SKM-1 treated with dmso at 0.1 percent for 144 hours (cell line): ENCODE results near the gene CFC1.
"Not testable (repeated sequence)": the region's sequence is repeated elsewhere in the genome, so short reads cannot be mapped to it uniquely, and the experiment has no call there.

Experiments used
- DNase-seq: peaks from one replicate; lab custom pipeline; 2025; ENCODE audit not compliant: unreplicated experiment; lab: John Stamatoyannopoulos, UW

Gene CFC1

GRCh38 chr2:130599393-130599792 lies at the start of gene CFC1:
CFC1 (minus strand) TSS chr2:130599575; CDS start chr2:130599287, 288 bp downstream.
- DNase-seq, result not testable (repeated sequence)

DNA sequence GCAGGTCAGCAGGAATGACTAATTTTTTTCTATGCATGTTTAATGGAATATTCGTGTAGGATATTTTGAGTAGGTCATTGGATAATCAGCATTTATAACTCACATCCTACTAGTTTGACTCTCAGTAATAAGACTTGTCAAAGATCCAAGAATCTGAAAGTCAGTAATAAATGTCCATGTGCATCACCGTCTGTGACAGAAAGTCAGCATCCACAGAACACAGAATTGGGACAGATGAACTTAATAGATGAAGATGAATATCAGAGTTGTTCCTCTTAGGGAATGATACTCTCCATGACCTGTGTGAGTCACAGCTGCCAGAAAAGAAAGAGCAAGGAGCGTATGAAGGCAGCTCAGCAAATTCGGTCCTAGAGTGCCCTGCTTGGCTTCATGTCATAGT lies 42.3 kb upstream of the CFC1 start:
- not testable (repeated sequence) for DNase-seq

- DNase-seq, result not testable (repeated sequence)
These were observed 39.6 kb upstream of the CFC1 start for GRCh38 chr2:130638973-130639372.

DNA sequence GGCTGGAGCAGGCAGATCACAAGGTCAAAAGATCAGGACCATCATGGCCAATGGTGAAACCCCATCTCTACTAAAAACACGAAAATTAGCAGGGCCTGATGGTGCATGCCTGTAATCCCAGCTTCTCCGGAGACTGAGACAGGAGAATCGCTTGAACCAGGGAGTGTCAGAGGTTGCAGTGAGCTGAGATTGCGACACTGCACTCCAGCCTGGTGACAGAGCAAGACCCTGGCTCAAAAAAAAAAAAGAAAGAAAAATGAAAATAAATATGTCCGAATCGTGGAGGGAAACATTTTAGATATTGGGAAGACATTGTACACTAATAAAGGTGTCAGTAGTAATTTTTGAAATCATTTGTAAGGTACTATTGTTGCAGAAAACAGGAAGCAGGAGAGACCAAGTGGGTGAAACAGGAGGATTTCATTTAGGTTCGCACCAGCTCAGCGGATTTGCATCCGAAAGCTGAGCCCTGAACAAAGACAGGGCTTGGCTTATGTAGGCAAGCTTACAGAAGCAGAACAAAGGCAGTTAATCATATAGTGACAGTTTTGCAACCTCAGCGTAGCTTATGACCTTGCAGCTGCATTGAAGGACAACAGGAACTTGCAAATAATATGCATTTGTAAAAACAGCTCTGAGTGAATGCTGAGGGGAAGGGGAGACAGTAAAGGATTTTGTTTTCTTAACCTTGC lies 29.6 kb upstream of the CFC1 start:
- DNase-seq, result not testable (repeated sequence)

- not testable (repeated sequence) for DNase-seq
These were observed 11.8 kb upstream of the CFC1 start, which contains the start of gene POTEJ for GRCh38 chr2:130611140-130611539. POTEJ (plus strand) TSS chr2:130611440; CDS start chr2:130611533, 93 bp downstream.

DNA sequence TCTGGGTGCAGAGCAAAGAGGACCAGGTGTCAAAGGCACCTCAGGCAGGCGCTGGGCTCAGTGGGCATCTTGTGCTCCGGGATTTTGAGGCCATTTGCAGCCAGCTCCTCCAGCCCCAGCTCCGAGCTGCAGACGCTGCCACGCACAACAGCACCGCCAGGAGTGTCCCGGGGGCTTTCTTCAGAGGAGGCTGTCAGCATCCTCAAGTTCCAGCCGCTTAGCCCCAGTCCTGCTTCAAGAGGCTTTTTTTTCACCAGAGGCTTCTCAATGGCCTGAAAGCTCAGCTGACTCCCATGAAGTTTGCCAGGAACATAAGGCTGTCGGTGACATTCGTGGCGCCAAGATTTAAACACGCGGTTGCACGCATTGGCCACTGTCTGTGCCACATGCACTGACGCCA lies 11.1 kb upstream of the CFC1 start:
- DNase-seq, result not testable (repeated sequence)

- DNase-seq, result not testable (repeated sequence)
These were observed 9.9 kb upstream of the CFC1 start for GRCh38 chr2:130609002-130609920.

GRCh38 chr2:130608276-130609001 lies 9.1 kb upstream of the CFC1 start:
- DNase-seq, result not testable (repeated sequence)

DNA sequence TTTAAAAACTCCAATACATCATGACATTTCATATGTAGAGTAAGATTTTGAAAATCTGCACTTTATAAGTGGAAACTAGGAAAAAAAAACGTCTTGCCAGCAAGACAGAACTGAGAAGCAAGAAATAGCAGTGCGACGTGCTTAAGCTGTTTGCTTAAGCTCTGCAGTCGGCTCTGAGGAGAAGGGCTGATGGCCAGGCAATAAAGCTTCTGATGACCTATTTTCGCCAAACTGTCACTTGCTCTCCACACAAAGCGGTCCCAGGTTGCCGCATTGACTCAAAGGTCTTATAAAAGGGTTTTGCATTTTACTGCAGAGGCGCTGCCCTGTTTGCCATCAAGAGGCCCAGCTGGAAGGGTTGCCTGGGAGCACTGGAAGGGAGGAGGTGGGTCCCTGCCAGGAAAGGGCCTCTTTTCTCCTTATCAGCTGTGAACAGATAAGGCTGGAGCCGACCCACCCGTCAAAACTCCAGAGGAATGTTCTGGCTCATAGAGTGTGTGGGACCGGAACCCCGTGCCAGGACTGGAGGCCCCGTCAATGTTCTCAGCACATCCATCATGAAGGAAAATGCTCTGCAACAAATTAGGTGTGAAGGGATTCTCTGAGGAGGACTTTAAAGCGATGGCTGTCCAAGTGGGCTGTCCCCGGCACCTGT lies 2.4 kb upstream of the CFC1 start:
- DNase-seq, result not testable (repeated sequence)

DNA sequence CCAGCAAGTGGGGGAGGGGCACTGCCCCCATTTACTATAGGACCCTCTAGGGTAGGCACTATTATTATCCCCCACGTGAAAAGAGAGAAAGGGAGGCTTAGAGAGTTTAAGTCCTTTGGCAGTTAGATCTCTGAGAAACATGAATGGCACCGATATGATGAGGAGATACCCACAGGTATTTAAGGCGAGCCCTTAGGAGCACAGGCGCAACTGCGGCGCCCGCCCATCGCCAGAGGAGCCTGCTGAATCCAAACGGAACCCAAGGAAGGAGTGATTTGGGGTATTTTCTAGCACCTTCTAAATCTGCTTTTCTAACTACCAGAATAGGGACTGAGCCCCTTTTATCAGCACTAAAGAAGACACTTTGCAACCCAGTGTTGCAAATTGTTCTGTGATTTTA lies 551 bp upstream of the CFC1 start:
- DNase-seq, result not testable (repeated sequence)

GRCh38 chr2:130598463-130598862 lies 912 bp downstream of the CFC1 start:
- DNase-seq, result not testable (repeated sequence)

DNA sequence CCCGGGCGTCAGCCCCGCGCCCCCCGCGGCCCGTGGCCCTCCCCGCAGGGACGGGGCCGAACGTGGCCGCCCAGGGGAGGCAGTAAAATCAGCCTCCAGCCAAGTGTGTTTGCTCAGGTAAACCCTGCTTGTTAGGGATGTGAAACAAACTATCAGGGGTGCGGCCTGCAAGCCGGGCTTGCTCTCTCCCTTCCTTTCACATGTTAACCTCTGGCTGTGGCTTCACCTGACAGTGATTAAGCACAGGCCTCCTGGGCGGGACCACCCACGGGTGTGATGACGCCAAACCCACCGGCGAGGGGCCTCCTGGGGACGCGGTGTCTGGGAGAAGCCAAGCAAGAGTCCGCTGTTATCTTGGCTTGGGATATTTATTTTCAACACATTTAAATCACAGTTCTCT lies 1.4 kb downstream of the CFC1 start:
- DNase-seq, result not testable (repeated sequence)

DNA sequence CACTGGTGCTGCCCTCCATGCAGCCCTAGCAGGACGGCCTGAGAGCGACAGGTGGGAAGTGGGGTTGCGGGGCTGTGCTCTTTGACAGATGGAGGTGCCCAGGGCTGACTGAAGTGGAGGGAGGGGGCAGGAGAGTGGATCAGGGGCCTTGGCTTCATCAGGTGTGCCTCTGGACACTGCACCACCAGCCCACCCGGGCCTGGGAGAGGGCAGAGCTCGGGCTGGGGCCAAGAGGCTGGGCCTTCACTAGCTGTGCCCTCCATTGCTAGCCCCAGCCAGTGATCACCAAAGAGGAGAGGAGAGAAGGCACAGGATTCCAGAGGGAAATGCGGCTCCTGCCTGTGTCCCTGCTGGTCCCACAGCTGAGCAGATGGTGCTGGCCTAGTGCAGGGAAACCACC lies 2.6 kb downstream of the CFC1 start:
- DNase-seq, result not testable (repeated sequence)

DNA sequence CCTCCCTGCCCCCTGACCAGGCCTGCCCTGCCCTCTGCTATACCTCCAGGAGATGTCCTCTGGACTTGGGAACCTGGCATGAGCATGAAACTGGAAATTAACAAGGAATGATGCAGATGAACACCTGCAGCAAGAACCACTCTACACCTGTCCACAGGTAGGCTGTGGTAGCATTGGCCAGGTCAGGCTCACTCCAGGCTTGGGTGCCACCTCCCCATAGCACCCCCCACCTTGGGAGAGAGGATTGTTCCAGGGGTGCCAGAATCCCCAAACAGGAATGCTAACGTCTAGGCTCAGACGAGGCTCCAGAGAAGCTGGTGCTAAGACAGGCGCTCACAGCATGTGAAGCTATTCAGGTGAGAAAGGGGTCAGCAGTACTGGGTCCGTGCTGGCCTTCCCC lies 5.4 kb downstream of the CFC1 start:
- DNase-seq, result not testable (repeated sequence)

GRCh38 chr2:130592791-130593414 lies 6.5 kb downstream of the CFC1 start:
- not testable (repeated sequence) for DNase-seq

GRCh38 chr2:130590842-130591359 lies 8.5 kb downstream of the CFC1 start:
- not testable (repeated sequence) for DNase-seq

DNA sequence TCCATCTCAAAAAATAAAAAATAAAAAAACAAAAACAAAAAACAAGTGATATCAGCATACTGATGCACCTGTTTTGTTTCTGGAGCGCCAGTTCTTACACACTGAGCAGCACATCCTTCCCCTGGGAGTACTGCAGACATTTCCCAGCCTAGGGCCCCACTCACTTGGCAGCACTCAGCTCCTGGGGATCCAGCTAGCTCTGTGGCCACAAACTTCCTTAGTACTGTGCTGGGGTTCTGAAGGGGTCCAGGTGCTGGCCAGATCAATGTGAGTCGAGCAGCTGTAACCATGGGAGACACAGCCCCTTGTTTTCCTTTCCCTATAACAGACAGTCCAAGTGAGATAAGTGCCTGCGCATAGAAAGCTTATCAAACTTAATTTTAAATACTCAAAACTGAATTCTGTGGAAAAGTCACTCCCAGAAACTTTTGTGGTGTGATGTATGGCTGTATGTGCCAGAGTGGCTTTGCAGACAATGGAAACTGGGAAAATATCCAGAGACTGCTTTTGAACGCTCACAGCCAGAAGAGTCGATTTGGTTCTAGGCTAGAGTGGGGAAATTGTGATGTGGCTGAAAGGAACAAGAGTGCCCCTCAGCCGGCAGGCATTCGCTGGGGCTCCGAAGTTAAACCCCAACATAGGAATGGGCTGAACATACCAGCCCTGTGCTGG lies 9.1 kb downstream of the CFC1 start:
- DNase-seq, result not testable (repeated sequence)

DNA sequence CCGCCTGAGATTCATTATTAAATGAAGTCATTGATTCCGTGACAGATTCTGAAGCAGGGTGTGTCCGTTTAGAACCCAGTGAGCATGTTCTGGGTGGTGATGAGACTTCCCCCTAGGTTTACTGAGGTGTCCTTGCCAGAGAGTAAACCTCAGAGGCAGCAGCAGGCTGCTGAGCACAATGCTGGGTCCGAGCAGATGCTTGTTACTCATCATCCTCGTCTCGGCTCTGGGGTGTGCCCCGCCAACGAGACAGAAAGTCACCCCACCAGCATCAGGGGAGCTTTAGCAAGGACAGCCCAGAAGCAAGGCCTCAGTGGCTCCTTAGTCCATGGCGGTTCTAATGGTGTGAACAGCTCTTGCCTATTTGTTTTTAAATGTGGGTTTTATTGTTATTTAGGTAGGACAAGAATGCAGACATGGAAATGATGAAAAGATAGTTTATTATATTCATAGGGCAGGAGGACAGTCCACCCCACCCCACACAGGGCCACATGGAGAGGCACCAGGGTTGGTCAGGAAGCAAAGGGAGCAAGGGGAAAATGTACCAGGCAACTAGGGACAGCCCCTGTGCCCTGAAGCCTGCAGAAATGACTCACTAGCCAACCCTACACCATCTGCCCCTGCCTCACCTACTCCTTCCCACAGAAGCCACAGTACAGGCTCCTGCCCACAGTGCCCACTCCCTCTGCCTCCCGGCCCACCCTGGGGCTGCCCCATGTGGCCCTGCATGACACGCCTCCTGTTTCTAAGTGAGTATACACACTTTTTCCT lies 10.5 kb downstream of the CFC1 start:
- DNase-seq, result not testable (repeated sequence)

- DNase-seq, result not testable (repeated sequence)
These were observed 14.6 kb downstream of the CFC1 start for GRCh38 chr2:130584726-130585125.
